Esophagus squamous epithelium (tissue), 4 donors: Measurements from ENCODE around the gene CPN1.

Source experiments
- POLR2A ChIP-seq, 4 donors: fragments of 450-650 bp; IDR thresholded peaks; one replicate each; pipeline ENCODE4 v1.6.1; 2017; ENCODE audit warnings: antibody characterized with exemption in 4 of 4, mild to moderate bottlenecking in 4 of 4, moderate library complexity in 3 of 4
- TF ChIP-seq, protein P1 (sequence below), 6 experiments: fragments of 450-650 bp in 4 of 6; fragments of 200-600 bp in 2 of 6; sonication (generic) in 2 of 6; IDR thresholded peaks; one replicate each; pipeline ENCODE4 v1.5.1; 2016 to 2019; ENCODE audit warnings: antibody characterized with exemption in 6 of 6, mild to moderate bottlenecking in 4 of 6, moderate library complexity in 4 of 6

DNA sequence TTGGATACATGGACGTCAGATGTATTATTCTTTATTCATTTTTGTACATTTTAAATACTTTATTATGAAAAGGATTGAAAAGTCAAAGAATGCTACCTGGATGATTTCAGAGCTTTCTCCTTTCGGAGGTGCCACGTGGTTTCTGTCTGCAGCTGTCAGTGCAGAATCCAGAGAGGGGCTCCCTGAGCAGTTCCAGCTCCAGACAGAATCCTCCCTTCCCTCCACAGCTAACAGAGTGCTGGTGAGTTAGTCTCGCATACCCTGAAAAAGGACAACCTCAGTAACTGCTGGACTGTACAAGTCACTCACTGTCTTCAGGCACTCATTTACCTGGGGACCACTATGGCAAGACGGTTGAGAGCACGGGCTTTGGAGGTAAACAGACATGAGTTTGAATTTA lies 82.8 kb downstream of the CPN1 start:
- TF ChIP-seq, protein P1, sequence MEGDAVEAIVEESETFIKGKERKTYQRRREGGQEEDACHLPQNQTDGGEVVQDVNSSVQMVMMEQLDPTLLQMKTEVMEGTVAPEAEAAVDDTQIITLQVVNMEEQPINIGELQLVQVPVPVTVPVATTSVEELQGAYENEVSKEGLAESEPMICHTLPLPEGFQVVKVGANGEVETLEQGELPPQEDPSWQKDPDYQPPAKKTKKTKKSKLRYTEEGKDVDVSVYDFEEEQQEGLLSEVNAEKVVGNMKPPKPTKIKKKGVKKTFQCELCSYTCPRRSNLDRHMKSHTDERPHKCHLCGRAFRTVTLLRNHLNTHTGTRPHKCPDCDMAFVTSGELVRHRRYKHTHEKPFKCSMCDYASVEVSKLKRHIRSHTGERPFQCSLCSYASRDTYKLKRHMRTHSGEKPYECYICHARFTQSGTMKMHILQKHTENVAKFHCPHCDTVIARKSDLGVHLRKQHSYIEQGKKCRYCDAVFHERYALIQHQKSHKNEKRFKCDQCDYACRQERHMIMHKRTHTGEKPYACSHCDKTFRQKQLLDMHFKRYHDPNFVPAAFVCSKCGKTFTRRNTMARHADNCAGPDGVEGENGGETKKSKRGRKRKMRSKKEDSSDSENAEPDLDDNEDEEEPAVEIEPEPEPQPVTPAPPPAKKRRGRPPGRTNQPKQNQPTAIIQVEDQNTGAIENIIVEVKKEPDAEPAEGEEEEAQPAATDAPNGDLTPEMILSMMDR (IDR thresholded peaks at IDR 0.05) = no peak
- TF ChIP-seq POLR2A (IDR thresholded peaks at IDR 0.05) = no peak
